Stimulated activated effector memory CD8-positive, alpha-beta T cell treated with anti-CD3 and anti-CD28 coated beads, Interleukin-12 subunit alpha, Interleukin-12 subunit beta, amount 100 ng/mL, for 72 hours (primary cell): Measurements from ENCODE around the gene PROB1.
"Not testable (repeated sequence)": the region's sequence is repeated elsewhere in the genome, so short reads cannot be mapped to it uniquely, and the experiment has no call there.

Experiments
- ATAC-seq: fragments of 150-1000 bp; cut with Tn5 transposase; 2 replicates; pipeline ENCODE4 v1.10.0; 2021
- DNase-seq, 2 donors: peaks; one replicate each; pipeline ENCODE4 v3.0.0; 2021 to 2022; ENCODE audit warnings: low spot score in 2 of 2
- H3K27ac Mint-ChIP-seq: one replicate; pipeline ENCODE4 v1.8.0; 2022; ENCODE audit warnings: mild to moderate bottlenecking, mixed read lengths
- H3K36me3 Mint-ChIP-seq: one replicate; pipeline ENCODE4 v1.8.0; 2022; ENCODE audit warnings: mild to moderate bottlenecking, mixed read lengths
- H3K4me1 Mint-ChIP-seq: one replicate; pipeline ENCODE4 v1.8.0; 2022; ENCODE audit warnings: mixed read lengths
- H3K4me3 Mint-ChIP-seq: one replicate; pipeline ENCODE4 v1.8.0; 2022; ENCODE audit warnings: mild to moderate bottlenecking, mixed read lengths
- H3K9me3 Mint-ChIP-seq: one replicate; pipeline ENCODE4 v1.8.0; 2022; ENCODE audit warnings: mixed read lengths

PROB1 gene

GRCh38 chr5:139418793-139419192 is 23.9 kb upstream of the PROB1 start:
- Mint-ChIP-seq H3K4me3 (no peak overlapping the region), H3K9me3 (no peaks in the 10 kb centered on the region), H3K27ac (peak overlapping the region; percentile 2), H3K4me1 (peaks cover 37% of the 10 kb centered on the region), H3K36me3 (peaks cover 88% of the 10 kb centered on the region)
- no peak for ATAC-seq
- DNase-seq = no peak

GRCh38 chr5:139417214-139417613 is 22.3 kb upstream of the PROB1 start:
- no peak for DNase-seq
- Mint-ChIP-seq H3K36me3 (peaks cover 84% of the 10 kb centered on the region), H3K4me3 (no peak overlapping the region), H3K9me3 (no peaks in the 10 kb centered on the region), H3K4me1 (peaks cover 47% of the 10 kb centered on the region), H3K27ac (peak overlapping the region; percentile 90)
- peak; percentile 14 for ATAC-seq

DNA sequence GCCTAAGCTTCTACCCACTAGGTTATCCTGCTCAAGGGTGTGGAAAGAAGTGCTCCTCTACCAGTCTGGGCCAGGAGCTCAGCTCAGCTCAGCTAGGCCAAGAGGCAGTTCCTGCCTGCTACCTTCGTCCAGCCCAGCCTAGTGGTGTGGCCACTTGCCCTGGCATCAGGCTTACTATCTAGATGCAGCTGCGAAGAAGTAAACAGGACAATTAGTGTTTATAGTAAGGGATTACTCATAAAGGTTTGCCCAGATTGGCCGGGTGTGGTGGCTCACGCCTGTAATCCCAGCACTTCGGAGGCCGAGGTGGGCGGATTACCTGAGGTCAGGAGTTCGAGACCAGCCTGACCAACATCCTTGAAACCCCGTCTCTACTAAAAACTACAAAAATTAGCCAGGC is 21.7 kb upstream of the PROB1 start:
- Mint-ChIP-seq H3K4me1 (peaks cover 44% of the 10 kb centered on the region), H3K36me3 (peaks cover 78% of the 10 kb centered on the region), H3K9me3 (no peaks in the 10 kb centered on the region), H3K4me3 (peak overlapping the region; percentile 54), H3K27ac (peak overlapping the region; percentile 90)
- ATAC-seq (no peak), DNase-seq (no peak)

GRCh38 chr5:139415869-139416268 is 21.0 kb upstream of the PROB1 start:
- H3K9me3 Mint-ChIP-seq = no peaks in the 10 kb centered on the region
- H3K4me3 Mint-ChIP-seq = peak overlapping the region; percentile 54
- ATAC-seq (no peak), DNase-seq (no peak)
- peaks cover 70% of the 10 kb centered on the region for H3K36me3 Mint-ChIP-seq
- H3K4me1 Mint-ChIP-seq = peaks cover 44% of the 10 kb centered on the region
- peak overlapping the region; percentile 90 for H3K27ac Mint-ChIP-seq

DNA sequence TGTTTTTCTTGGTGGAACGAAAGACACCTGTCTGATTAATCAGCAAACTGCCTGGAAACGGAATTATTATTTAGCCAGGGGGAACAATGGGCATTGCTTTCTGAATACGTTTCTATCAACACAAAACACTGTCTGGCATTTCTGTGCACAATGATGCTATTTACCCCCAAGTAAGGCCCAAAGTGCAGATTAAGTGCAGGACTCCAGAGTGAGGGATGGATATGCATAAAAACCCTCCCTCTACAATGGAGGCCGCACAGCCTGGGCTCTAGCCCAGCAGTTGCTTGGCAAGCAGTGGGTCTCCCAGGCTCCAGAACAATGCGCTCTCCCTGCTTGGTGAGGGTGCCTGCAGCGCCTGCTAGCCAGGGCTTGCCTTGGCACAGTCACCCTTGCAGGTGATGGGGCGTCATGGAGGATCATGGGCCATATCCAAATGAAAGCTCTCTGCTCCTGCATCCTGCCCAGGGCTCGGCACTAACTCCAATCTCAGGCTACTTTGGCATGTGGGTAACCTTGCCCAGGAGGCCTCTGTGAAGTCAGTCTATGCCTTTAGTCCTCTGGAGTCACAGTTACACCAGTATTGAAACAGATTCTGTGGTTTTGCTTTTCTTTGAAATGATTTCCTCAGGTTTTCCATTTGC is 20.4 kb upstream of the PROB1 start:
- no peaks in the 10 kb centered on the region for H3K9me3 Mint-ChIP-seq
- peak; percentile 89 for ATAC-seq
- peaks cover 44% of the 10 kb centered on the region for H3K4me1 Mint-ChIP-seq
- DNase-seq = peak in 1 of 2 donors; percentile 64
- H3K36me3 Mint-ChIP-seq = peaks cover 65% of the 10 kb centered on the region
- peak overlapping the region; percentile 54 for H3K4me3 Mint-ChIP-seq
- peak overlapping the region; percentile 90 for H3K27ac Mint-ChIP-seq

DNA sequence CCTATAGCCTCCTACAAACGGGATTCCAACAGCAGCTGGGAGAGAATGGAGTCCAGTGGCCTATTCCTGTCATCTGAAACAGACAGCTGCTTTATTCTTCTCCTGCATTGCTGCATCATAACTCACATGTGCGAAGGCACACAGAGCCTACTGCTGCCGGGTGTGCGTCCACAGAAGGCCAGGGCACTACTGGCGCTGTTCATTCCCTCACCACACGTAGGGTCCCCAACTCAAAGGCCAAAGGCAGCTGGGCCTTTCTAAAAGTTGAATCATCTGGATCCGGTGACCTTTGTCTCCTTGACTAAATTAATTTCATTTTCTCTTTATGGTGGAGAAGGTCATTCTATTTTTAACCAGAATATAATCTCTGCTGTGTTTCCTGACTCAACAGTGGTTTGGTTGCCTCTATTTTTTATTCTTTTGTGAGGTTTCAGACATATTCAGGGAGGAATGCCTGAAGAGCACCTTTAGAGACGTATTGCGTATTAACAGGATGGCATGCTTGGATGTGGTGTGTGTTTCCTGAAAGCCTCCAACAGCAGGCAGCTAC is 19.8 kb upstream of the PROB1 start:
- ATAC-seq = peak; percentile 9
- H3K27ac Mint-ChIP-seq = peak overlapping the region; percentile 90

GRCh38 chr5:139413963-139414362 is 19.1 kb upstream of the PROB1 start:
- Mint-ChIP-seq H3K4me1 (peaks cover 44% of the 10 kb centered on the region), H3K27ac (peak overlapping the region; percentile 90), H3K9me3 (no peaks in the 10 kb centered on the region), H3K36me3 (peaks cover 51% of the 10 kb centered on the region), H3K4me3 (peak overlapping the region; percentile 54)
- ATAC-seq (peak; percentile 40), DNase-seq (no peak)

More for the DNA sequence above, 19.8 kb upstream of the PROB1 start:
- DNase-seq = no peak
- H3K4me3 Mint-ChIP-seq = peak overlapping the region; percentile 54
- peaks cover 44% of the 10 kb centered on the region for H3K4me1 Mint-ChIP-seq
- no peaks in the 10 kb centered on the region for H3K9me3 Mint-ChIP-seq
- H3K36me3 Mint-ChIP-seq = peaks cover 58% of the 10 kb centered on the region

DNA sequence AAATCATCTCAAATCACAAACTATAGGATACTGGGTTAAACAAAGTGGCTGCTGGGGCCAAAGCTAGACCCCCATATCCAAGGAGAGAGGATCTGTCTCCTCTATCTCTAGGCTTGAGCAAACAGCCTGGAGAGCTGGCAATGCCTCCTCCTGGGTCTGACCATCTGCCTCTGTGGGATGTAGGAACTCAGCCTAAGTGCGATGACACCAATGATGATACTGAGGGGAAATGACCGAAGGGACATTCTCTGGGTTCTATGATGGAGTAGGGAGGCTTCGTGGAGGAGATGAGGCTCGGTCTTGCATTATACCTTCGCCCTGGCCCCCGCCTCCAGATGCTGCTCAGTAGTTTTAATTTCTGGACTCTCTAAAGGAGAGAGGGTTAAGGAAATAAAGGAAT is 18.2 kb upstream of the PROB1 start:
- peaks cover 44% of the 10 kb centered on the region for H3K4me1 Mint-ChIP-seq
- no peak overlapping the region for H3K4me3 Mint-ChIP-seq
- no peaks in the 10 kb centered on the region for H3K9me3 Mint-ChIP-seq
- peaks cover 43% of the 10 kb centered on the region for H3K36me3 Mint-ChIP-seq
- ATAC-seq = no peak
- DNase-seq = no peak
- H3K27ac Mint-ChIP-seq = peak overlapping the region; percentile 90

DNA sequence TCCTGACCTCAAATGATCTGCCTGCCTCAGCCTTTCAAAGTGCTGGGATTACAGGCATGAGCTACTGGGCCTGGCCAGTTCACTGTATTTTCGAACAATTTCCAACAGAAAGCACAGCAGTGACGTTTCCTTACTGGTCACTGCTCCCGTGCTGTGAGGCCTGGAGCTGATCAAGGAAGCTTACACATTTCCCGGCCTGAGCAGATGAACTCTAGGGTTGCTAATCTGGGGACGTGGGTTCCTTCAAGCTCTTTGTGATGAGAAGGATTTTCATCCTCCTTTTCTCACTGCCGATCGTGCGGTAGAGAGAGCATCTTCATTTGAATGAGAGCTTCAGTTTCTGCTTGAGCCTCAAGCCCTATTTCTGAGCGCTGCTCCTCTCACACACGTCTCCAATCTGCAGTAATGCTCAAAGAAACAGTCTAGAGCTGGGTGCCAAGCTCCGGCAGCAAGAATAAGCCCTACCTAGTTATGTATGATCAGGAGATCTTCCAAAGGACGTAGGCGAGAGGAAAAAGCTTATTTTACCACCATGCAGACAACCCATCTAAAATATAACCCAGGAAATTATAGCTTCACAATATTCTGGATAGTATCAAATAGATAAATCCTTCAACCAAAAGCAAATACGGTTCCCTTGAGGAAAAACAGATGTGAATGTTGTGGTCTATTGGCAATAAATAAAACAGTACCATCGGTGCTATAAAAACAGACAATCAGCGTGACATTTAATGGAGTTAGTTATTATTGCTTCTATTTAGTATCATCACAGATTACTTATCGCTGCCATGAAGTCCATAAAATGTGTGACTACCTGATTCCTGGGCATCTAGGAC is 16.3 kb upstream of the PROB1 start:
- Mint-ChIP-seq H3K27ac (no peak overlapping the region), H3K4me3 (no peak overlapping the region), H3K36me3 (peaks cover 24% of the 10 kb centered on the region), H3K4me1 (peaks cover 45% of the 10 kb centered on the region), H3K9me3 (no peaks in the 10 kb centered on the region)
- DNase-seq = no peak
- ATAC-seq = no peak

DNA sequence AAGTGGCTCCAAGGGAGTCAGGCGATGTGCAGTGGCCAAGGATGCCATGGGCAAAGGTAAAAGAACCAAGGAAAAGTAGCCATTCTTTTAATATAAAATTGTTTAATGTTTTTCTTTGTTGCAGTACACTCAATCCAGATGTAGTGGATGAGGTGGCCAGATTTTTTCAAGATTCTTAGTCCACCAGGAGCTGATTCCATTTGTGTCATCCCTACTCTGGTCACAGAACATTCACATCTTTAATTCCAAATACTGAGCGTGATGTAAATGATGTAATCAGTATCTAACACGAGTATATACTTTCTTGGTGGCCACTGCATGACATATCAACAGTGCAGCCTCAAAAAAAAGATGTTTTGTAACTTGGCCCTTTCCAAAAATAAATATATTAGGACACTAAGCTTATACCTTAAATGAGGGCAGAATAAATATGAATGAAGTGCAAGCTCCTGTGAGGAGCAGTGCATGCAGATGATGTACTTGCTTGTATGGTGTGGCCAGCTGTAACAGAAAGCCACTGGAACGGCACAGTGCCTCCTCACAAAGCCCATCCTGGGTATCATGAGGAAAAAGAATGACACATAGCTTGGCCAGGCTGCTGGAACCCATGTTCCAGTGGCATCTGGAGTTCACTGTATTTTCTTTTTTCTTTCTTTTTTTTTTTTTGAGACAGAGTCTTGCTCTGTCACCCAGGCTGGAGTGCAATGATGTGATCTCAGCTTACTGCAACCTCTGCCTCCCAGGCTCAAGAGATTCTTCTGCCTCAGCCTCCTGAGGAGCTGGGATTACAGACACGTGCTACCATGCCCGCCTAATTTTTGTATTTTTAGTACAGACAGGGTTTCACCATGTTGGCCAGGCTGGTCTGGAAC is 15.5 kb upstream of the PROB1 start:
- Mint-ChIP-seq H3K27ac (no peak overlapping the region), H3K36me3 (peaks cover 20% of the 10 kb centered on the region), H3K4me1 (peaks cover 37% of the 10 kb centered on the region), H3K4me3 (no peak overlapping the region), H3K9me3 (no peaks in the 10 kb centered on the region)
- no peak for DNase-seq
- ATAC-seq = no peak

DNA sequence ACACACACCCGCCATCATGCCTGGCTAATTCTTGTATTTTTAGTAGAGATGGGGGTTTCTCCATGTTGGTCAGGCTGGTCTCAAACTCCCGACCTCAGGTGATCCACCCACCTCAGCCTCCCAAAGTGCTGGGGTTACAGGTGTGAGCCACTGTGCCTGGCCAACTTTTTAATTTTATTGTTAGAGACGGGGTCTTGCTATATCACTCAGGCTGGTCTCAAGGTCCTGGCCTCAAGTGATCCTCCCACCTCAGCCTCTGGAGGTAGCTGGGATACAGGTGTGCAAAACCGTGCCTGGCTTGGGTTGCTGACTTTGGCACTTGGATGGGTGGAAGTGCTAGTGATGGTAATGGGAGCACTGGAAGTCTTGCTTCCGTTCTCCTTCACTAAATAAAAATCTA is 14.2 kb upstream of the PROB1 start:
- peaks cover 31% of the 10 kb centered on the region for H3K4me1 Mint-ChIP-seq
- H3K4me3 Mint-ChIP-seq, ATAC-seq, H3K27ac Mint-ChIP-seq, H3K9me3 Mint-ChIP-seq, DNase-seq: not testable (repeated sequence)
- H3K36me3 Mint-ChIP-seq = peaks cover 20% of the 10 kb centered on the region

- no peaks in the 10 kb centered on the region for H3K9me3 Mint-ChIP-seq
- H3K27ac Mint-ChIP-seq = peak overlapping the region; percentile 8
- H3K4me3 Mint-ChIP-seq = no peak overlapping the region
- ATAC-seq (no peak), DNase-seq (no peak)
- peaks cover 31% of the 10 kb centered on the region for H3K4me1 Mint-ChIP-seq
- peaks cover 19% of the 10 kb centered on the region for H3K36me3 Mint-ChIP-seq
Observed at GRCh38 chr5:139408191-139408590, 13.3 kb upstream of the PROB1 start.

GRCh38 chr5:139407517-139407916 is 12.6 kb upstream of the PROB1 start:
- ATAC-seq = no peak
- Mint-ChIP-seq H3K9me3 (no peaks in the 10 kb centered on the region), H3K36me3 (peaks cover 13% of the 10 kb centered on the region), H3K27ac (peak overlapping the region; percentile 8), H3K4me1 (peaks cover 31% of the 10 kb centered on the region), H3K4me3 (no peak overlapping the region)
- no peak for DNase-seq

DNA sequence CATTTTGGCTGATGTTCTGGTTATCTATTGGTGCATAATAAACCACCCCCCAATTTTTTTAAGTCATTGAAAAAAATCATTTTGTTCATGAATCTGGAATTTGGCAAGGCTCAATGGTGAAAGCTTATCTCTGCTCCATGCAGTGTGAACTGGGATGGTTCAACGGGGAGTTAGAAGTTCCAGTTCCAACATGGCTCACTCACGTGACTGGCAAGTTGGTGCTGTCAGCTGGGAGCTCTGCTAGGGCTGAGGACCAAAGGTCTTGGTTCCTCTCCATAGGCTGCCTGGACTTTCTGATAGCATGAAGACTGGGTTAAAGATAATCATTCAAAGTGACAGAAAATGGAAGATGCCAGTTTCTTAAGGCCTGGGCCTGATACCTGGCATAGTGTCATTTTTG is 12.1 kb upstream of the PROB1 start:
- Mint-ChIP-seq H3K36me3 (peaks cover 13% of the 10 kb centered on the region), H3K4me1 (peaks cover 33% of the 10 kb centered on the region), H3K27ac (peak overlapping the region; percentile 8), H3K9me3 (no peaks in the 10 kb centered on the region), H3K4me3 (no peak overlapping the region)
- DNase-seq (no peak), ATAC-seq (no peak)

DNA sequence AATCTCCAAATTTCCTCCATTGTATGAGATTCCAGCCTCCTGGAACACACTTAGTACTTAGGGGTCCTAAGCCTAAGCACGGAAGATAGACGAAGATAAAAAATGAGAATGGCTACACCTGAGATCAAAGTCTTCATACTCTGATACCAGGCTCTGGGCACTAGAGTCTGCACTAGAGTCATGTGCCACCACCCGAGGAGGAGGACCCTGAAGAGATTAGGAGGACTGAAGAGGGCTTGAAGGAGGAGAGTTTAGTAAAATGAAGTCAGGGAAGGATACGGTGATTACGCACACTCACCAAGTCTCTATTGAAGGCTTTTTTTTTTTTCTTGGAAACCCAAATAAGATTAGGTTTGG is 9.6 kb upstream of the PROB1 start:
- peak overlapping the region; percentile 87 for H3K4me3 Mint-ChIP-seq
- H3K9me3 Mint-ChIP-seq = no peaks in the 10 kb centered on the region
- H3K27ac Mint-ChIP-seq = peak overlapping the region; percentile 98
- ATAC-seq (no peak), DNase-seq (no peak)
- peaks cover 19% of the 10 kb centered on the region for H3K36me3 Mint-ChIP-seq
- H3K4me1 Mint-ChIP-seq = peaks cover 38% of the 10 kb centered on the region
